ENCODE results near the gene ATP5IF1.

ATP5IF1 gene

DNA sequence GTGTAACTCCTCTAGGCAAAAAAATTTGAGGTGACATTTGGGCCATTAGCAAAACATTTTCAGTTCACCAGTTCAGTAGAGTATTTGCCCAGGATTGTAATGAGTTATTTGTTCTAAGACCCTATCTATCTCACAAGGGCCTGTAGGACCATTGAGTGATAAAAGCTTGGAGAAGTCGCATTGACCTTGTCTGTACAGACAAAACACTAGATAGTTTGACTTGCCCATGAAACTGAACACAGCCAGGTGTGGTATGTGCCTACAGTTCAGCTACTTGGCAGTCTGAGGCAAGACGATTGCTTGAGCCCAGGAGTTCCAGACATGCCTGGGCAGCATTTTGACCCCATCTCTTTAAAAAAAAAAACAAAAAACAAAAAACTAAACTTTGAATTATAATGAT, 3.1 kb downstream of the ATP5IF1 start:
- DNase-seq, result no peak

- DNase-seq, result no peak
These were observed 4.1 kb downstream of the ATP5IF1 start for GRCh38 chr1:28240024-28240423.

DNA sequence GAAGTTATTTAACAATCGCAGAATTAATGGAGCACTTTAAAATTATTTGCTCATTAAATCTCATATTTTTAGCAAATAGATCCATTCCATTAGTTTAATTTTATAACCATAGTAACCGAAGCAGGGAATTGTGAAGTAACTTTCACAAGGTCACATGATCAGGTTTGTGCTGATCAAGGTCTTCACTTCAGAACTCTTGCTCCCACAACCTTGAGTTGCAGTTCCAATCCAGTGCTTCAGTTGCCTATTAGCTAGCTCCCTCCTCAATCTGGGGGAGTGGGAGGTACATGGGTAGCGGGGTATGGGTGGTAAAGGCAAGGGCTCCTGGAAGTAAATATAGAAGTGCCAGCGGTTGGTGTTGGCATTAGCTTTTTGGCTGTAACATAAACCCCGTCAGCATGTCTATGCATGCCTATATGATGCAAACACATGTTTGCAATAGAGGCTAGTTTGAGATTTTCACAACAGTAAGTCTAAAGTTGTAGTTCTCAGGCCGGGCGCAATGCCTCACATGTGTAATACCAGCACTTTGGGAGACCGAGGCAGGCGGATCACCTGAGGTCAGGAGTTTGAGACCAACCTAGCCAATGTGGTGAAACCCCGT, 5.8 kb downstream of the ATP5IF1 start:
- no peak for DNase-seq

DNA sequence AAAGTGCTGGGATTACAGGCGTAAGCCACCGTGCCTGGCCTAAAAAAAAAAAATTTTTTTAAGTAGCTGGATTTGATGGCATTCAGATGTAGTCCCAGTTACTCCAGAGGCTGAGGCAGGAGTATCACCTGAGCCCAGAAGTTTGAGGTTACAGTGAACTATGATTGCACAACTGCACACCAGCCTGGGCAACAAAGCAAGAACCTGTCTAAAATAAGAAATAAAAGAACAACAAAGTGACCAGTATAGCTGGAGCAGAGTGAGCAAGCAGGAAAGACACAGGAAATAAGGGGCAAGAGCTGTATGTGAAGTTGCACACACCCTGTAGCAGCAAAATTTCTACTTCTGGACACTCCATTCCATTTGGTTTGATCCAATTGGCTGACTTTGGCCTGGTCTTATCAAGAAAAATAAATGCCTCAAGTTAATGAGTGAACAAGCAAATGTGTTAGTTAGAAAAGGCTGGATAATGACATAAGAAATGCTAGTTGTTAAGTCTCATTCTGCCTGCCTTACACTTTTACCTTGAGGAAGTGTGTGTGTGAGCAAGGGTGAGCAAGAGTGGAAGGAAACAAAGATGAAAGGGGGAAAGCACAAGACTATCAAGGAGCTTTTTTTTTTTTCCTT, 7.9 kb downstream of the ATP5IF1 start:
- no peak for DNase-seq

- no peak for DNase-seq
These were observed 8.8 kb downstream of the ATP5IF1 start for GRCh38 chr1:28244549-28245251.

DNA sequence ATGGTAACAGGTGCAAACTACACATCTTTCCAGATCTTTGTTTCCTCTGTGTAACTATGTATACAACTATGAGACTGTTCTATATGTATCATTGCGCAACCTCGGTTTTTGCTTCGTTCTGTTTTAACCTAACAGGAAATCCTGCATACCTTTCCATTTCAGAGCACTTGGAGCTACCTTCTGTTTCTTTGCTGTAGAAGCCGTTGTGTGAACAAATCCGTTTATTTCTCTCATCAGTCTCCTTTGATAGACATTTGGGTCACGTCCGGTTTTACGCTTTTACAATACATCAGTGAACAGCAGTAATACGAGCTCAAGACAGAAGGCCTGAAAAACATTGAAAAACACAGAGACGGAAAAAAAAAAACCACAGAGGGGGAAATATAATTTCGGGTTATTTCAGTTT, 10.5 kb downstream of the ATP5IF1 start:
- no peak for DNase-seq

DNA sequence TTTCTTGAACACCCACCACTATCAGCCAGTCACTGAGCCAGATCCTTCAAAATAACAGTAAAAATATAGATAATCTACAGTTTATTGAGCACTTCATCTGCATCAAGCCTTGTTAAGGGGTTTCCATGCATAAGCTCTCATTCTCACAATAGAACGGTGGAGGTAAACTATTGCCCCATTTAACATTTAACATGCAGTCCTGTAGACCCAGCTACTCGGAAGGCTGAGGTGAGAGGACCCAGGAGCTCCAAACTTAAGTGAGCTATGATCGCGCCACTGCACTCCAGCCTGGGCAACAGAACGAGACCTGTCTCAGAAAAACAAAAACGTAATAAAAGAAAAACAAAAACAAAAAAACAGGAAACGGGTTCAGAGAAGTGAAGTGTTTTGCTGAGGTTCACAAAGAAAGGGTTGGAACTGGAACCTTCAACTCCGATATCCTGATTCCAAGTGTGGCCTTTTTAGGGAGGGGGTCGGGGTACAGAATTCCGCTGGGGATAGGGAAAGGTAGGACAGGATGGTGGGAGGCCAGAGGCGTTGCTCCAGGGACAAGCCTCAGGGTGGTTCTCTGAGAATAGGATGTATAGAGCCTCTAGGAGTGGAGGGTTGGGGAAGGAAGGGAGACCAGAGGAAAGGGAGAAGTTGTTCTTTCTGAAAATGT, 11.8 kb downstream of the ATP5IF1 start:
- no peak for DNase-seq

GRCh38 chr1:28248273-28249012, 12.5 kb downstream of the ATP5IF1 start:
- DNase-seq, result no peak

DNA sequence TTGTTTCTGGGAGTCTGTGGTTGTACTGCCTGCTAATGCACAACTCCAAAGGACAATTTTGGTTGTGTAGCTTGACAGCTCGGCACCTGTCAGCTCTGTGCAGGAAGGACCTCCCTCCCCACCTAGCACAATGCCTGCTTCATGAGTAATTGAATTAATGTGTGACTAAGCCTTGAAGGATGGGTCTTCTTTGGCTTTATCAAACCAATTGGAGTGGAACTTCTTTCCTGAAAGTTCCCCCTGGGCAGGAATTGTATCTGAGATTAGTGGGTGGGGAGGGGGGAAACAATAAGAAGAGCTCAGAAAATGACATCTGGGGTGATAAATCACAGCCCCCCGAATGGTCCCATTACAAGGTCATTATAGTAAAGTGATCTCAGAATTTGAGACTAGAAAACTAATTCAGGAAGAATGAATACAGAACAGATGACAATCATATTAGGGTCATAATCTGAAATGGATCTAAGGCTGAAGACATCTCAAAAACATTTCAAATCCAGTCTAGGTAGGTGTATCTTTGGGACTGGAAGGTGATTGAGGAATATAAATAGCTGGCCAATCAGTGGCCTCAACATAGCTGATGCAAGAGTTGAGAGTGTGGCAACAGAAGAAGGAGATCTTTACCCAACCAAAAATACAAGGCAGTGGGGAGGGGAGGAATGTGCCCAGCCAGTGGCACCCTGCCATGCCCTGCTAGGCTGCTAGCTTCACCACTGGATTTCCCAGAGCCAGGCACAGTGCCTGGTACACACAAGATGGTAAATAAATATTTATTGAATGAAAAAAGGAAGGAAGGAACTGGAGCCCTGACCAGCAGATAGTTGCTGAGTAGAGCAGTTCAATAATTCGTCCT, 13.3 kb downstream of the ATP5IF1 start:
- no peak for DNase-seq

DNA sequence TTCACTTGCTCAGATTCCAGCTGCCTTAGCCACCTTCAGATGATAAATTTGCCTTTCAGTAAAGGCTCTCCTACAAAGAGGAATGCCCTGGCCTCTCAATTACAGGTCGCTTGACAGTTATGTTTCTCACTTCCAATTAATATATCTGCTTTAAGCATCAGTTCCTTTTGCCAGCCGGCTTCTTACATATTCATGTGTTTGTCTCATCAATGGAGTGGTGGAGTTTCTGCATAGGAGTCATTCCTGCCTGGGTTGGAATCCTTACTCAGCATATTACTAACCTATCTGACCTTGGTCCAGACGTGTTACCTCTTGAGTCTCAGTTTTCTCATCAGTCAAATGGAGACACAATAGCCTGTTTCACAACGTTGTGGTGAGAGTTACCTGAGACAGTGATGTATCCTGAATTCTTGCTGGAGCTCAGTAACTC, 14.0 kb downstream of the ATP5IF1 start:
- DNase-seq, result no peak

GRCh38 chr1:28256197-28256827, 20.4 kb downstream of the ATP5IF1 start:
- no peak for DNase-seq

- DNase-seq, result no peak
These were observed 21.8 kb downstream of the ATP5IF1 start for GRCh38 chr1:28257736-28258135.

DNA sequence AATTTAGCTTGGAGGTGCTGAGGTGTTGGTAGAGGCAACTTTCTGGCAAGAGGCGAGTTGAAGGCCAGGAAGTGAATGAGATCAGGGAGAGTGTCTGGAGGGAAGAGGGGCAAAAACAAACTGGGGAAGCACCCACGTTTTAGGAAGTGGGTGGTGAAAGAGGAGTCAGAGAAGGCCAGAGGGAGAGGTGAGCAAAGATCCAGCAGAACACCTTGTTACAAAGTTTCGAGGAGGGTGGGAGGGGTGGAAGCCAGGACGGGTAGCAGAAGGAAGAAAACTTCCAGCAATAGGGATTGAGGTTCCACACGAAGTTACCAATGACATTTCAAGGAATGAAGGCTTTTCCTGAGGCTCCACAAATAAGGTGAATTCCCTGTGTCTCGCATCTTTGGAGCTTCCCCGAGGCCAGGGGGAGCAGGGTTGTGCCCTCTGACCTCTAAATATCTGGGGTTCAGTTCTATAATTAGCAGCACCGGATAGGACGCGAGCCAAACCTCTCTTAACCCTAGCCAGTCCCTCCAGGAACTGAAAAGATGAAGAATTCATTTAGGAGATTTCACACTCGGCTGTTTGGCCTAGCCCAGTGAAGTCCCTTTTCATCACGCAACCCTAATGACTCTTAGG, 22.8 kb downstream of the ATP5IF1 start:
- DNase-seq, result no peak

- DNase-seq, result peak; percentile 51
These were observed 23.5 kb downstream of the ATP5IF1 start, which contains the start of gene SESN2 for GRCh38 chr1:28259252-28259933. SESN2 (plus strand) TSS chr1:28259518; CDS start chr1:28259848, 330 bp downstream.

DNA sequence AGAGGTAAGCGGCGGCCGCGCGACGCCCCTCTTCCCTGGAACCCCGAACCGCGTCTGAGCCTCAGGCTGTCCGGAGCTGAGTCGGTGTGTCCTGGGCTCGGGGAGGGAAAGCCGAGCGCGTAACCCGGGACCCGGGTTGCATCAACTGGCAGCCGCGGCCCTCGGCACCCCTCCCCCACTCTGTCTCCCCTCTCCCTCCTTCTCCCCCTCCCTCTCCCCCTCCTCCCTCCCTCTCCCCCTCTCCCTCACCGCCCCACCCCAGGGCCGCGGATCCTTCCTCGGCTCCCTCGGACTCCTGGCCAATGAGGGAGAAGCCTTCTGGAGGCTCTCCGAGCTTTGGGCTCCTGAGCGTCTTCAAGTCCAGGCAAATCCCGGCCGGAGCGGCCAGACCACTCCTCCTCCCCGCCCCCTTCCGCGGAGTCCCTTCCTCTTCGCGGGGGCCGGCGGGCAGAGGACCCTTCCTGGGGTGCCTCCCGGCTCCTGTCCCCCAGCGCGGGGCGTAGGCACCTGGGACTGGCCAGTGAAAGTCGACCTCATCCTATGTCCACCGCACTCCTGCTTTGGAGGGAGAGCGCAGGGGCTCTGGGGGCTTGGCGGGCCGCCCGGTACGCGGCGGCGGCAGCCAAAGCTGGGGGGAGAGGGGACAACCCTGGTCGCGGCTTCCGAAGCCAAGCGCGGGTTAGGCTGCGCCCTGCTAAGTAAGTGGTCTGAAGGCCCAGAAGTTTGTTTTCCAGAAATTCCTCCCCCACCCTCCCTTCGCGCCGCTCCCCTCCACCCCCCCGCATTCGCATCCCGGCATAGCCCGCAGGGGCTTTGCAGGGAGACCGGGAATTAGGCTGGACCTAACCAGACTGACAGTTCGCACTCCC, 24.2 kb downstream of the ATP5IF1 start:
- no peak for DNase-seq

DNA sequence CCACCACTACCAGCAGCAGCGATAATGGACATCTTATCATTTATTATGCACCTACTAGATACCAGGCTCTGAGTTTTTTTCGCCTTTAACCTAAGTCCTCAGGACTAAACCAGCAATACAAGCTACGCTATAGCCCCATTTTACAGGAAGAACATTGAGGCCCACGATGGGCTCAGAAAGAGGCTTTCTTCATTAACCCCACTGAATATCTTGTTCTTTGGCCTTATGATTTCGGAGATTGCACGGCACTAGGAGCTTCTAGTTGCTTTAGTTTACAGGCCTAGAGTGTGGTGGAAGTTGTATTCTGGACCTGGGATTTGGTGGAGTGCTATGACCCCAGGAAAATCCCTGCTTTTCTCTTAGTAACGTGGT, 24.9 kb downstream of the ATP5IF1 start:
- DNase-seq, result no peak

DNA sequence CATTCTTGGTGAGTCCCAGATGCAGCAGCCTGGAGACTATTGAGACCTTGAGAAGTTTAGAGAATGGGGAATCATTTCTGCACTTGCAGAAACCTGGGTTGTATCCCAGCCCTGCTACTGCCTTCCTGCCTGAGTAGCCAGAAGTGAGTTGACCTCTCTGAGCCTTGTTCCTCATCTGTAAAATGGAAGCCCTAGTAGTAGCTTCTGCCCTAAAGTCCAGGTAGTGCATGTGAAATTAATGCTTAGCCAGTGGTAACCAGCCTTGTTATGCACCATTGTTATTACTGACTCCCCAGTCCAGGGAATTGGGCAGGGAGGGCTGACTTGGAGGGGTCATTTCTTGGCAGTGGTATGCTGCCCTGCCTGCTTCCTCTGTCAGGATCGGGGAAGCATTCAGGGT, 29.0 kb downstream of the ATP5IF1 start:
- DNase-seq, result no peak

DNA sequence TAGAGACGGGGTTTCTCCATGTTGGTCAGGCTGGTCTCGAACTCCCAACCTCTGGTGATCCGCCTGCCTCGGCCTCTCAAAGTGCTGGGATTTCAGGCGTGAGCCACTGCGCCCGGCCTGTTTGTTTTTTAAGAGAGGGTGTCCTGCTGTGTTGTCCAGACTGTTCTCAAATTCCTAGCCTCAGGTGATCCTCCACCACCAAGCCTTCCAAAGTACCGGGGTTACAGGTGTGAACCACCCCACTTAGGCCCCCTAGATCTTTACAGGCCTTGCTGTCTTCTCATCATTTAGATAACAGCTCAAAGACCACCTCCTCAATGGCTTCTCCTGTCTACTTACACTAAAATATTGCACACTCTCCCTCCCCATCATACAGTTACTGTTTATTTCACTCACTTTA, 29.7 kb downstream of the ATP5IF1 start:
- no peak for DNase-seq

GRCh38 chr1:28266920-28267322, 31.0 kb downstream of the ATP5IF1 start:
- DNase-seq, result no peak
